Smooth muscle cell (in vitro differentiated cells): Measurements from ENCODE around the gene ARFGEF3. TPM values are rescaled to one million over a fixed set of nuclear protein-coding genes. Genes with fewer than 3 reads are reported as not detected.

ENCODE experiments used
- DNase-seq: peaks from one replicate; lab custom pipeline; 2025; ENCODE audit not compliant: unreplicated experiment; lab: John Stamatoyannopoulos, UW
- H2AFZ ChIP-seq: fragments of 200-600 bp; sonication (generic); 2 replicates; pipeline ENCODE4 v1.6.0; 2016; ENCODE audit warnings: antibody characterized with exemption, low read depth, mild to moderate bottlenecking
- H3F3A ChIP-seq: fragments of 200-600 bp; sonication (generic); 2 replicates; pipeline ENCODE4 v1.6.0; 2017; ENCODE audit warnings: antibody characterized with exemption, low read depth
- H3K27ac ChIP-seq: fragments of 200-600 bp; sonication (generic); 2 replicates; pipeline ENCODE4 v1.5.1; 2016; ENCODE audit warnings: low read depth, mild to moderate bottlenecking
- H3K27me3 ChIP-seq: fragments of 200-600 bp; sonication (generic); 2 replicates; pipeline ENCODE4 v1.6.1; 2016; ENCODE audit warnings: low read depth, mild to moderate bottlenecking
- H3K36me3 ChIP-seq: fragments of 200-600 bp; sonication (generic); 2 replicates; pipeline ENCODE4 v1.5.1; 2016; ENCODE audit warnings: low read depth
- H3K4me1 ChIP-seq: fragments of 200-600 bp; sonication (generic); 2 replicates; pipeline ENCODE4 v1.5.1; 2016; ENCODE audit warnings: low read depth
- H3K4me2 ChIP-seq: fragments of 200-600 bp; sonication (generic); 2 replicates; pipeline ENCODE4 v1.6.0; 2016; ENCODE audit warnings: mild to moderate bottlenecking
- H3K4me3 ChIP-seq: fragments of 200-600 bp; sonication (generic); 2 replicates; pipeline ENCODE4 v1.5.1; 2016; ENCODE audit warnings: mild to moderate bottlenecking
- H3K79me2 ChIP-seq: fragments of 200-600 bp; sonication (generic); 2 replicates; pipeline ENCODE4 v1.6.0; 2016; ENCODE audit warnings: low read depth, mild to moderate bottlenecking
- H3K9ac ChIP-seq: fragments of 200-600 bp; sonication (generic); 2 replicates; pipeline ENCODE4 v1.6.0; 2016; ENCODE audit warnings: low read depth
- H3K9me3 ChIP-seq: fragments of 200-600 bp; sonication (generic); replicated peaks from 2 replicates; pipeline ENCODE4 v1.5.1; 2016; ENCODE audit warnings: low read depth
- H4K20me1 ChIP-seq: fragments of 200-600 bp; sonication (generic); 2 replicates; pipeline ENCODE4 v1.6.0; 2016; ENCODE audit warnings: low read depth
- WGBS: methylation state at CpG from one replicate; pipeline ENCODE4 v1.1.7; 2016; ENCODE audit warnings: low lambda C conversion rate; 5-methylcytosine and 5-hydroxymethylcytosine counted together
- polyA plus RNA-seq: library from polyadenylated mRNA; unstranded; fragments of >200 nt; fragmentation: Nextera tagmentation; extraction: Ambion mirVana; gene quantifications from 2 replicates; pipeline ENCODE4 v1.2.1, GENCODE V29; 2016
- total RNA-seq: library from RNA; depleted of rRNA; stranded (reverse); fragments of >200 nt; gene quantifications from 2 replicates; pipeline ENCODE4 v1.2.3, GENCODE V29; 2014
- TF ChIP-seq, protein P1 (sequence below): fragments of 200-600 bp; sonication (generic); IDR thresholded peaks from 2 replicates; pipeline ENCODE4 v1.5.1; 2017; ENCODE audit warnings: borderline replicate concordance, mild to moderate bottlenecking, antibody characterized with exemption; ENCODE audit not compliant: insufficient read depth, poor library complexity, severe bottlenecking

ARFGEF3 gene
- total and polyA plus RNA-seq, 2 experiments from 2014 or later: 0.06 to 2.2 TPM

DNA sequence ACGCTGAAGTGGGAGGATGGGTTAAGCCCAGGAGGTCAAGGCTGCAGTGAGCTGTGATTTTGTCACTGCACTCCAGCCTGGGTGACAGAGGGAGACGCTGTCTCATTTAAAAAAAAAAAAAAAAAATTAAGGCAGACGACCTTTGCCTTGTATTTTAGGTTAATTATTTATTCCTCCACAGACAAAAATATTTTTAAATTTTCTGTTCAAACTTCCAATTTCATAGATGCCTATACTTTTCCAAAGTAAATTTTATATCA is 209.6 kb downstream of the ARFGEF3 start:
- Histone ChIP-seq H3K79me2 (no peaks in the 10 kb centered on the region), H3K4me2 (no peak overlapping the region), H3F3A (no peaks in the 10 kb centered on the region), H3K4me3 (no peak overlapping the region), H3K27ac (no peak overlapping the region), H3K36me3 (no peaks in the 10 kb centered on the region), H3K4me1 (no peaks in the 10 kb centered on the region), H3K27me3 (no peaks in the 10 kb centered on the region), H3K9me3 (no peaks in the 10 kb centered on the region), H3K9ac (no peak overlapping the region), H2AFZ (no peak overlapping the region), H4K20me1 (no peaks in the 10 kb centered on the region)
- TF ChIP-seq, protein P1, sequence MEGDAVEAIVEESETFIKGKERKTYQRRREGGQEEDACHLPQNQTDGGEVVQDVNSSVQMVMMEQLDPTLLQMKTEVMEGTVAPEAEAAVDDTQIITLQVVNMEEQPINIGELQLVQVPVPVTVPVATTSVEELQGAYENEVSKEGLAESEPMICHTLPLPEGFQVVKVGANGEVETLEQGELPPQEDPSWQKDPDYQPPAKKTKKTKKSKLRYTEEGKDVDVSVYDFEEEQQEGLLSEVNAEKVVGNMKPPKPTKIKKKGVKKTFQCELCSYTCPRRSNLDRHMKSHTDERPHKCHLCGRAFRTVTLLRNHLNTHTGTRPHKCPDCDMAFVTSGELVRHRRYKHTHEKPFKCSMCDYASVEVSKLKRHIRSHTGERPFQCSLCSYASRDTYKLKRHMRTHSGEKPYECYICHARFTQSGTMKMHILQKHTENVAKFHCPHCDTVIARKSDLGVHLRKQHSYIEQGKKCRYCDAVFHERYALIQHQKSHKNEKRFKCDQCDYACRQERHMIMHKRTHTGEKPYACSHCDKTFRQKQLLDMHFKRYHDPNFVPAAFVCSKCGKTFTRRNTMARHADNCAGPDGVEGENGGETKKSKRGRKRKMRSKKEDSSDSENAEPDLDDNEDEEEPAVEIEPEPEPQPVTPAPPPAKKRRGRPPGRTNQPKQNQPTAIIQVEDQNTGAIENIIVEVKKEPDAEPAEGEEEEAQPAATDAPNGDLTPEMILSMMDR: no peak
- DNase-seq: no peak
- WGBS: 74% methylated on average over 3 of the region's 3 CpGs

DNA sequence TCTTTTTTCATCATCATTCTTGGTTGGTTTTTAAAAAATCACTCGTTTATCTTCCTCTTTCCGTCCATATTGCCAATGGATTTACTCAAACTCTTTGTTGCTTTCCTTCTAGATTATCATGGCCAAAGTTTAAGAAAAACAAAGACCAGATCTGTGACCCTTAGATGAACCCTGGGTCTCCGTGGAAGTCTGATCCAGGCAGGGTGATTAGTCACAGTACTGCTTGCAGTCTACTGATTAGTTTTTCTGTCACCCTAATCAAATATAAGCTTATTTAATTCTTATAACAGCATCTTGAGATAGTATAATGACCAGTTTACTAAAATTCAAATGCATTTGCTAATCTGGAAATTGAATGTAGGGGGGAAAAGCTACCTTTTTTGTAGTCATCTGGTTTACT is 210.0 kb downstream of the ARFGEF3 start:
- Histone ChIP-seq H4K20me1 (no peaks in the 10 kb centered on the region), H3K27ac (no peak overlapping the region), H2AFZ (no peak overlapping the region), H3K9ac (no peak overlapping the region), H3K4me2 (no peak overlapping the region), H3K4me1 (no peaks in the 10 kb centered on the region), H3K27me3 (no peaks in the 10 kb centered on the region), H3K79me2 (no peaks in the 10 kb centered on the region), H3F3A (no peaks in the 10 kb centered on the region), H3K36me3 (no peaks in the 10 kb centered on the region), H3K4me3 (no peak overlapping the region), H3K9me3 (no peaks in the 10 kb centered on the region)
- no peak for DNase-seq
- TF ChIP-seq, protein P1: no peak
- 31% methylated on average over 3 of the region's 3 CpGs for WGBS

GRCh38 chr6:138372711-138373463 is 211.1 kb downstream of the ARFGEF3 start:
- Histone ChIP-seq H3K4me3 (no peak overlapping the region), H3K4me1 (no peaks in the 10 kb centered on the region), H3K36me3 (no peaks in the 10 kb centered on the region), H3K9ac (no peak overlapping the region), H3K79me2 (no peaks in the 10 kb centered on the region), H3K27ac (no peak overlapping the region), H3K4me2 (no peak overlapping the region), H2AFZ (no peak overlapping the region), H3F3A (no peaks in the 10 kb centered on the region), H3K27me3 (no peaks in the 10 kb centered on the region), H3K9me3 (no peaks in the 10 kb centered on the region), H4K20me1 (no peaks in the 10 kb centered on the region)
- no peak for DNase-seq
- TF ChIP-seq, protein P1: no peak

GRCh38 chr6:138374230-138374629 is 212.5 kb downstream of the ARFGEF3 start:
- Histone ChIP-seq H3K4me3 (no peak overlapping the region), H3F3A (no peaks in the 10 kb centered on the region), H3K4me2 (no peak overlapping the region), H3K9me3 (no peaks in the 10 kb centered on the region), H3K9ac (no peak overlapping the region), H3K79me2 (no peaks in the 10 kb centered on the region), H3K27ac (no peak overlapping the region), H3K4me1 (no peaks in the 10 kb centered on the region), H3K27me3 (no peaks in the 10 kb centered on the region), H4K20me1 (no peaks in the 10 kb centered on the region), H2AFZ (no peak overlapping the region), H3K36me3 (no peaks in the 10 kb centered on the region)
- DNase-seq: no peak
- TF ChIP-seq, protein P1: no peak
